NCI-H1436 treated with DMSO at 0.1 percent for 48 hours (cell line): Measurements from ENCODE around the gene DAB1.
A peak's percentile ranks its signal among the peaks of the same experiment; 100 is the strongest.

Experiments used
- DNase-seq: peaks from one replicate; lab custom pipeline; 2025; lab: John Stamatoyannopoulos, UW

DAB1 gene

GRCh38 chr1:57316291-57316690, 107.6 kb downstream of the DAB1 start:
- no peak for DNase-seq

DNA sequence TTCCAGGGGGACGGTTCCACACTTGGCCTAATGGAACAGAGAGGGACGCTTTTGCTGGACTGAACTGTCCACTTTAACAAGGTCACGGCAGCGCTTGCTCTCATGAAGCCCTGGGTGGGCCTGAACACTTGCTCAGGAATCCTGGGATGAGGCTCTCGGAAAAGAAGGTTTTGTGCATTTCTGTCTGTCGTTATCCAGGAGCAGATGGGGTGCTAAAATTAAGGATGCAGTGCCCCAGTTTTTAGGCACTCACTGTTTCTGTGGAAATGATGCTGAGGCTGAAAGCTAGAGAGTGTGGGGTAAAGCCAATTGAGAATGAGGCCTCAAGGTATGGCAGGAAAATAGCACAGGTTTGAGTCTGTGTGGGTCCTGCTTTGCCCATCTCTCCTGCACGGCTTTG, 111.0 kb downstream of the DAB1 start:
- no peak for DNase-seq

GRCh38 chr1:57311411-57311810, 112.4 kb downstream of the DAB1 start:
- DNase-seq: no peak

DNA sequence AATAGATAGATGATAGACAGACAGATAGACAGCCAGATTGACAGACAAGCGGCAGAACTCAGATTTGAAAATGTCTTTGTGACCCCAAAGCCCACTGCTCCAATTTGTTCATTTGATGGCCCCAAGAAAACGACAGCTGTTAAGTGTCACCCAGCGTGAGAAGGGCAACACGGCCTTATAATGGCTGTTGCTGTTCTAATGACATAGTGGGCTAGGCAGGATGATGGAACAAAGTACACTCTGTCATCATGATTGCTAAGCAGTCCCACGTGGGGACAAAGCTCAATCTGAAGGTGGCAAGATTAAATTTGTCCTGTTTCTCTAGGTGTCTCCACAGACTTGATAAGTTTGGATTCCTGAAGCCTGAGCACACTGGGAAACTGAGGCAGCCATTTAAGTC, 112.9 kb downstream of the DAB1 start:
- no peak for DNase-seq

DNA sequence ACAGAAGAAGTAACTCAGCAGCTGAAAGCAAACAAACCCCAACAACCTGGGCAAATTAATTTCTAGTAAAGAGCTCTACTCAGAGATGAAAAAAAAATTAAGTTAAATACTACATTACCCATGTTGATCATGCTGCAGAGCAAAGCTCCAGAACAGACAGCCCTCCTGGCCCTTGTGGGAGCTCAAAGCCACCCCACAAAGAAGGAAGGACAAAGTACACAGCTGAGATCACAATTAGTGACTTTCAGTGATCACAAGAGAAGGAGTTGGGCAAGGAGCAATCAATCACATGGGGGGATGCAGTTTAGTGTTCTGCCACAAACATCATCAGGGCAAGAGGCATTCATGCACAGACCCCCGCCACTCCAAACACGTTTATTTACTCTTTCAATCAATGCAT, 114.2 kb downstream of the DAB1 start:
- no peak for DNase-seq

- DNase-seq: peak; percentile 77
Measured at GRCh38 chr1:57307392-57308170, 116.3 kb downstream of the DAB1 start.

- no peak for DNase-seq
Measured at GRCh38 chr1:57304591-57304990, 119.3 kb downstream of the DAB1 start.

- no peak for DNase-seq
Measured at GRCh38 chr1:57302812-57303596, 120.9 kb downstream of the DAB1 start.

- no peak for DNase-seq
Measured at GRCh38 chr1:57300186-57300585, 123.7 kb downstream of the DAB1 start.

DNA sequence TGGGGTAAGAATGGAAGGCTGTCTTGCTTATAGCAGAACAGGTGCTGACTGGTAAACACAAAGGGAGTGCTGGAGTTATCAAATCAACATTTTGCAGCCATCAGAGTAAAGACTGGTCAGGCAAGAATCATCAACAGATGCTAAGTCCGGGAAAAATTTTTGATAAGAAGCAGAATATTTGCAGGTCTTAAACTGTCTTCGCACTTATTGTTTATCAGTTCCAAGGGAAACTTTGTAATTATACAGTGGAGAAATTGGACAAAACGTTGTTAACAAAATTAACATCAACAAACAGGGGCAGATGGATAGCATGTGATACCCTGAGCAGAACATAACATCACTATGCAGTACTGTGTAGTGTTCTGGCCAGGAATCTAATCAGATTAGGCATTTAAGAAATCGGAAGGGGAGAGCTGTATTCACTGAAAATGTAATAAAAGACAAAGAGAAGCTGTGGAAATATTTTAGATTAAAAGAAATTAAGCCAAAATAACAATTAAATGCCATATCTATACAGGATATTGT, 127.1 kb downstream of the DAB1 start:
- DNase-seq: no peak

GRCh38 chr1:57295326-57295725, 128.5 kb downstream of the DAB1 start:
- no peak for DNase-seq

- no peak for DNase-seq
Measured at GRCh38 chr1:57294177-57294576, 129.7 kb downstream of the DAB1 start.

DNA sequence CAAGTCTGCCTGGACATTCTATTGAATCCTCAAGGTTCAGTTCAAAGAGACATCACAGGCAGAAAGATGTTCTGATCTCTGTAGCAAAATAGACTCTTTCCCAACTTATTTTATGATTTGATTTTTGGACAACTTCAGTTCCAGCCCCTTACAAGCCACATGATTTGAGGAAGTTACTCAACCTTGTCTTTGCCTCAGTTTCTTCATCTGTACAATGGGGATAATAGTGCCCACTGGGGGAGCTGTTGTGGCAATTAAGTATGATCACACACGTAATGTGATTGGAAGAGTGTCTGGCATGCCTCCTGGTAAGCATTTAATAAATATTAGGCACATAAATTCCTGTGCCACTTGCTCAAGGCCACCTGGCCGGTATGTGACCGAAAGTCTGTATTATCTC, 130.6 kb downstream of the DAB1 start:
- DNase-seq: no peak

- no peak for DNase-seq
Measured at GRCh38 chr1:57289781-57290180, 134.1 kb downstream of the DAB1 start.

DNA sequence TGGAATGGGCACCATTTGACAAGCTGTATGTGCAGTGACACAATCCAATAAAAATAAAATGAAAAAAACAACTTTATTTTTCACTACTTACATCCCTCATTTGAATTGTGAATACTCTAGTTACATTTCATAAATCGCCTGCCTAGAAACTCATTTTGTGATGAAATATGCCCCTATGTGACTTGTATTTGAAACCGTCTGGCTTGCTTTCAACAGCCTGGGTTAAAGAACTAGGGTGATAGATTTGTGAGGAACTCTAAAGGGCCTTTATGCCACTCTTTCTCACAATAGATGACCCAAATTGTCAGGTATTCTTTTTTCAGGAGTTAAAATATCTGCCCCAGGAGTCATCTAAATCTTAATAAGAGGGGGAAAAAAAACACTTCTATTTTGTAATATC, 137.9 kb downstream of the DAB1 start:
- no peak for DNase-seq

DNA sequence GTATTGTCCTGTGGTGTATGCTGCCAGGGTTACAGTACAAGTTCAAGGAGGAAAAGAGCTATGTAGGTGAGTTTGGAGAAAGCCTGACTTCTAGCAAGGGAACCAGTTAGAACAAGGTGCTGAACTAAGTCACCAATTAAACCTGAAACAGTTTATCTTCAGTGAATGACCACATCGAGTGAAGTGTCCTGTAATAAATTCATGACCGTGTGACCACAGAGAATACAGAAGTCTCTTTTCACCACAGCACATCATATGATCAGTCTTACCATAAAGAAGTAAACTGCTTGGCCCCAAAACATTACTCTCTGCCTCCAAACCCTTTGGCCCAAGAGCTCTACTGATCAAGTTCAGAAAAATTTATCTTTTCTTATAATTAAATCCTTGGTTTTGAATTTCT, 141.4 kb downstream of the DAB1 start:
- DNase-seq: no peak

DNA sequence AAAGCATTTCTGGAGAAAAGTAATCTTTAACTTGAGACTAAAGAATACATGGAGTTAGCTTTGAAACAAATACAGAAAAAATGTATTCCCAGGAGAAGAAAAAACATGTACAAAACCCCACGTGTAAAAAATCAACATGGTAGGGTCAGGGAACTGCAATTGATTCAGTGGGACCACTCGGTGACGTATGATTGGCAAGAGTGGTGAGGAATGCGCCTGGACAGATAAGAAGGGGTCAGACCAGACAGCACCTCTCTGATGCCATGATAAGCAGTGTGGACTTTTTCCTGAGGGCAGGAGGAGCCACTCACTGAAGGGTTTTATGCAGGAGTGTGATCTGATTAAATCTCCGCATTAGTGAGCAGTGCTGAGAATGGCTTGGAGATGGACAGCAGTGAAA, 142.5 kb downstream of the DAB1 start:
- no peak for DNase-seq

- no peak for DNase-seq
Measured at GRCh38 chr1:57279909-57280666, 143.8 kb downstream of the DAB1 start.

DNA sequence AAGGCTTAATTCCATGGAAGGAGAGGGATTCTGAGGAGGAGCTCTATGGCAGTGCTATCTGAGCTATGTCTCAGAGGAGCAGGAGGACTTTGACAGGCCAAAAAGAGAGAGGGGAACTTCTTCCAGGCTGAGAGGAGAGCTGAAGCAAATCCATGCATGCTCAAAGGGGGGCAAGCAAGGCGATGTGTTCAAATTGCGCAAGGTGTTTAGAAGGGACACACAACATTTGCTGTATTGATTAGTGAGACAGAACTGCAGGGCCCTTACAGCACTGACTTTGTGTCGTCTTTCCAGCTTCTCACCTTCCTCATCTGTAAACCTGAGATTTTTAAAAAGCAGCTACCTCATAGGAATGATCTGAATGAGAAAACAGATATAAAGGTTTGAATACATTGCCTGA, 145.3 kb downstream of the DAB1 start:
- DNase-seq: no peak

- DNase-seq: no peak
Measured at GRCh38 chr1:57277681-57278080, 146.2 kb downstream of the DAB1 start.

GRCh38 chr1:57276918-57277317, 146.9 kb downstream of the DAB1 start:
- no peak for DNase-seq

- no peak for DNase-seq
Measured at GRCh38 chr1:57272601-57273000, 151.3 kb downstream of the DAB1 start.

- no peak for DNase-seq
Measured at GRCh38 chr1:57272150-57272549, 151.7 kb downstream of the DAB1 start.
